GF-D8 (cell line): Measurements from ENCODE around the gene PDIA5.
"Not testable (repeated sequence)": the region's sequence is repeated elsewhere in the genome, so short reads cannot be mapped to it uniquely, and the experiment has no call there.

Source experiments
- DNase-seq: peaks from one replicate; lab custom pipeline; 2025; lab: John Stamatoyannopoulos, UW

PDIA5 gene

GRCh38 chr3:123150449-123151215 lies 83.8 kb downstream of the PDIA5 start:
- DNase-seq = no peak

GRCh38 chr3:123151251-123151705 lies 84.5 kb downstream of the PDIA5 start:
- DNase-seq = no peak

GRCh38 chr3:123151853-123152420 lies 85.1 kb downstream of the PDIA5 start:
- DNase-seq = not testable (repeated sequence)

- DNase-seq = no peak
These were observed 85.9 kb downstream of the PDIA5 start for GRCh38 chr3:123152687-123153086.

GRCh38 chr3:123153125-123154019 lies 86.5 kb downstream of the PDIA5 start:
- DNase-seq = no peak

- no peak for DNase-seq
These were observed 87.5 kb downstream of the PDIA5 start for GRCh38 chr3:123154020-123154985.

- no peak for DNase-seq
These were observed 88.7 kb downstream of the PDIA5 start for GRCh38 chr3:123155471-123156011.

- DNase-seq = no peak
These were observed 89.6 kb downstream of the PDIA5 start for GRCh38 chr3:123156276-123156995.

- DNase-seq = no peak
These were observed 90.4 kb downstream of the PDIA5 start for GRCh38 chr3:123157209-123157597.

GRCh38 chr3:123157598-123158287 lies 90.9 kb downstream of the PDIA5 start:
- DNase-seq = no peak

- no peak for DNase-seq
These were observed 91.5 kb downstream of the PDIA5 start for GRCh38 chr3:123158330-123158729.

GRCh38 chr3:123158899-123159390 lies 92.1 kb downstream of the PDIA5 start:
- no peak for DNase-seq

GRCh38 chr3:123159926-123160635 lies 93.3 kb downstream of the PDIA5 start:
- DNase-seq = no peak

- no peak for DNase-seq
These were observed 94.3 kb downstream of the PDIA5 start for GRCh38 chr3:123161167-123161566.

GRCh38 chr3:123163141-123163540 lies 96.3 kb downstream of the PDIA5 start:
- DNase-seq = no peak

- no peak for DNase-seq
These were observed 98.3 kb downstream of the PDIA5 start for GRCh38 chr3:123165163-123165562.

GRCh38 chr3:123167686-123168085 lies 100.9 kb downstream of the PDIA5 start:
- DNase-seq = no peak

- no peak for DNase-seq
These were observed 101.3 kb downstream of the PDIA5 start for GRCh38 chr3:123168122-123168521.

- DNase-seq = no peak
These were observed 101.8 kb downstream of the PDIA5 start for GRCh38 chr3:123168605-123169004.
